Measurements from ENCODE around the gene MGARP. TPM values are rescaled to one million over a fixed set of nuclear protein-coding genes. Genes with fewer than 3 reads are reported as not detected.

The MGARP gene
- total RNA-seq: 2.8 and 18.0 TPM in 2 replicates

DNA sequence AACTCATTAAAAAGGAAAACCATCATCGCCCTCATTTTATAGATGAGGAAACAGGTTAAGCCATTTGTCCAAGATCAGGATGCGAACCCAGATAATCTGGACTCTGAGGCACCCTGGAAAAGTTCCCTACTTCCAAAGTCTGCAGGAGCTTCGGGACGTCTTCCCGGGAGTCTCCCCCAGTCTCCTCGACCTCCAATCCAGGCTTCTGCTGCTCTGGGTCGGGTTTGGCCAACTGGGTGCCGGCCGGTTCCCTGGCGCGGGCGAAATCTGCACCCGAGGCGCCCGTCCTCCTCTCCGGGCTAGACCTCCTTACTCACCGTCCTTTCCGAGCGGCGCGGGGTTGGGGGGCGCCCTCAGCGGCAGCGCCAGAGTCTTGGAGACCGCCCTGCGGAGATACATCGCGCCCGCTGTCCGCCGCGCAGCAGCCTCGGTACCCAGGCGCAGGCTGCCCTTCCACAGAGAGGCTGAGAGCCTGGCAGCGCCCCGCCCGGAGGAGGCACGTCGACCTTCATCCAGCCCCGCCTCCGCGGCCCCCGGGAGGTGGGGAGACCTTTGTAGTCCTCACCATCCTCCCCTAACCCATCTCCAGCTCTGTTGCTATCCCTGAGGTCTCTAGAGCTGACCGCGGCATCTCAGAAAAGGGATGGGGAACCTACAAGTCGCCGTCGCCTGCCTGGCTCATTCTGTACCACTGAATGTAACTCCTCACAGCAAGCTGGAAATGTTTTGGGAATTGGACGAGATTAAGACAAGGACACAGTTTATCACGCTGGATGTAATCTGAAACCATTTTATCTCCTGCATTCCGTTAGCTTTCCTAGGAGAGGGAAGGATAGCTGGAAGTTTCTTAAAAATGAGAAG is at the start of gene MGARP:
TSS of gene MGARP (minus strand) at position 466 of the 861 bp plus-strand sequence. CDS start at position 399, 67 bp downstream.

GRCh38 chr4:139301821-139302611 is 22.0 kb upstream of the MGARP start, which contains the start of gene NDUFC1:
TSS of gene NDUFC1 (minus strand) at chr4:139302477. CDS start at chr4:139295798, 6,679 bp downstream.

DNA sequence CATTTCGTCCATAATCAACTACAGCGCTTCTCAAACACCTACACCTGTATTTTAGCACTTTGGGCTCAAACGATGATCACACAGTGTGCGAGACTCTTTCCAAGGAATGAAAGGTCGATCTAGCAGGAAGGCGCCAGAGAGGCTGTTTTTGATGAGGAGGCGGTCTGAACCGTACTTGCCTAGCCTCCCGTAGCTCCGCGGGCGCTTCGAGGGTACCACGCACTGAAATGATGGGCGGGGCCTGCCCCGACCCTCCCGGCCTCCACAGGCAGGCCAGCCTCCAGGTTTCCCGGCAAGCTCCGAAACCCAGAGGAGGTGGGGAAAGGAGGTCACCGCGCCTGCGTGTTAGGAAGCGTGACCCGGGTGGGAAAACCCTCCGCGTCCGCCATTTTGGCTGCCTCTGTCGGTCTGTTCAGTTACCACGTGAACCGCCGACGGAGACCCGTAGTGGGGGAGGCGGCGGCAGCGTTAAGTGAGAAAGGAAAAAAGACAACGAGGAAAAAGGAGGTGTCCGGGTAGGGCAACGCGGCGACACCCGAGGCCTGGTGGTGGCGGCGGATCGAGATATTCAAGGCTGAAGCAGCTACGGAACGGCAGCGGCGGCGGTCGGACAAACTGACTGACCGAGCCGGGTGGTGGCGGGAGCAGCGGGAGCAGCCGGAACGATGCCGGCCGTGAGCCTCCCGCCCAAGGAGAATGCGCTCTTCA is 21.2 kb upstream of the MGARP start, which contains the start of gene NAA15:
TSS of gene NAA15 (plus strand) at position 393 of the 708 bp plus-strand sequence. CDS start at position 666, 273 bp downstream.

Small RNA genes lying within 50 kb of the gene (small RNA-seq; reads per million reads assigned to genes)
- gene RNU6-1074P: not detected
- gene RNU6-1214P: not detected
- 0.08 reads per million for gene RNU6-506P

Other genes with a start within 250 kb of the MGARP start
- 39.8 and 45.8 TPM in 2 replicates for gene ELF2, start 103.0 kb downstream of the MGARP start, total RNA-seq
- 44.4 and 51.6 TPM in 2 replicates for gene NAA15, start 21.3 kb upstream of the MGARP start, total RNA-seq
- 40.5 and 46.1 TPM in 2 replicates for gene NDUFC1, start 22.3 kb upstream of the MGARP start, total RNA-seq
- gene RAB33B, start 173.9 kb upstream of the MGARP start, total RNA-seq: 24.6 and 35.3 TPM in 2 replicates

Measured in vein endothelial cell (primary cell).